IPS-18c (cell line): Measurements from ENCODE around the gene SIX4.
"Not testable (repeated sequence)": the region's sequence is repeated elsewhere in the genome, so short reads cannot be mapped to it uniquely, and the experiment has no call there.

ENCODE experiments used
- H3K4me3 ChIP-seq: 2 replicates; pipeline ENCODE4 v1.7.0; 2013; ENCODE audit warnings: low read depth, mild to moderate bottlenecking, low read length, moderate library complexity; ENCODE audit not compliant: insufficient read depth
- H3K9me3 ChIP-seq: one replicate; pipeline ENCODE4 v1.6.1; 2013; ENCODE audit warnings: mild to moderate bottlenecking, low read length, moderate library complexity; ENCODE audit not compliant: control insufficient read depth, insufficient read depth

SIX4 gene

DNA sequence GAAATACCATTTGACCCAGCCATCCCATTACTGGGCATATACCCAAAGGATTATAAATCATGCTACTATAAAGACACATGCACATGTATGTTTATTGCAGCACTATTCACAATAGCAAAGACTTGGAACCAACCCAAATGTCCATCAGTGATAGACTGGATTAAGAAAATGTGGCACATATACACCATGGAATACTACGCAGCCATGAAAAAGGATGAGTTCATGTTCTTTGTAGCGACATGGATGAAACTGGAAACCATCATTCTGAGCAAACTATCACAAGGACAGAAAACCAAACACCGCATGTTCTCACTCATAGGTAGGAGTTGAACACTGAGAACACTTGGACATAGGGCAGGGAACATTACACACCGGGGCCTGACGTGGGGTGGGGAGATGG lies 7.1 kb upstream of the SIX4 start:
- H3K4me3 ChIP-seq, H3K9me3 ChIP-seq: not testable (repeated sequence)

DNA sequence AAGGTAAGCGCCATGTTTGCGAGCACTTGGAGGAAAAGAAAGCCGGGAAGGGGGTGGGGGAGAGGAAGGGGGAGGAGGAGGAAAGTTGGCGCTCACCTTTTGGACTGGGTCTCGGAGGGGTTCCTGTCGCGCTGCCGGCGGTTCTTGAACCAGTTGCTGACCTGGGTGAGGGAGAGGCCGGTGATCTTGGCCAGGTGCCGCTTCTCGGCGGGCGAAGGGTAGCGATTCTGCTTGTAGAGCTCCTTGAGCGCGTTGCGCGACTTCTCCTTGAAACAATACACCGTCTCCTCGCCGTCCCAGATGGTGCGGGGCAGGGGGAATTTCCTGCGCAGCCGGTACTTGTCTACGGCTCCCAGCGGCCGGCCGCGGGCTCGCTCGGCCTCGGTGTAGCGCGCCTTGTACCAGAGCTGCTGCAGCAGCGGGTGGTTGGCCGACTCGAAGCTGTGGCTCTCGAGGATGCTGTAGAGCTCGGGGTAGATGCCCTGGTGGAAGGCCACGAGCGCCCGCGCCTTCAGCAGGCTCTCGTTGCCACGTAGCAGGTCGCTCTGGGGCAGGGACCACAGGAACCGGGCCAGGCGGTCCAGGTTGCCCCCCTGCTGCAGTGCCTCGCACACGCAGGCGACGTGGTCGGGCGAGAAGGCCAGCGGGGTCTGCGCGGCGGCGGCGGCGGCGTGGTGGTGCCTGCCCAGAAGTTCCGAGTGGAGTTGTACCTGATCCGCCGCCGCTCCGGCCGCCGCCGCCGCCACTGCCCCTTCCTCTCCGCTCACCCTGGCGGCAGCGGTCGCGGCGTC lies 840 bp downstream of the SIX4 start:
- H3K4me3 ChIP-seq = peak overlapping the region; percentile 94
- peaks cover 4% of the 10 kb centered on the region for H3K9me3 ChIP-seq

DNA sequence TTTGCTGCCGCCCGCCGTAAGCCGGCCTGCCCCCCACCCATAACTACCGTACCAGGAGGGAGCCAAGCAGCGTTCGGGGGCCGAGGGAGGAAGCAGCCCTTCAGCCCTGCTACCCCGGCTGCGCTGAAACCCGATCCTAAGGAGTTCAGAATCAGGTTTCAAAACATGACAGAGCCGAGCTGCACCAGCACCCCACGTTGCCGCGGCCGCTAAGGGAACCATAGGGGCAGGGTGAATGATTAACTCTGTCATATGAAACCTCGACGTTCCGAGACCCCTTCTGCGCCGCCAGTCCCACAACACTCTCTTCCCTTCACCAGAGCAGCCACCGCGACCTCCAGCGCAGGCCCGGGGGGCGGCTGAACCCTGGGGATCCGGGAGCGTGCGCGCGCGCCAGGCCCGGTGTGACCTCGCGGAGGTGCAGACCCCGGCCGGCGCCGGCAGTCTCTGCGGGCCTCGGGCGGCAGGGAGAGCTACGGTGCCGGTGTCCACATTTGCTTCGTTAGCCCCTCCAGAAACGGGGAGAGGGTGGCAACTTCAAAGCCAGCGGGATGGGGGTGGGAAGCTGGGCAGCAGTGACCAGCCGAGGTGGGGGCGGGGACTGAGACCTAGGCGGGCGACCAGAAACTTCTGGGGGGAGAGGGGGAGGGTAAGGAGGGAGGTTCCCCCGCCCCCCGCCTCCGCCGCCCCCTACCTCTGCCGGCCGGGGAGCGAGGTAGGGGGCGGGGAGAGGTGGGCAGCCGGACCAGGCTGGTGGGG lies 1.6 kb downstream of the SIX4 start:
- peaks cover 4% of the 10 kb centered on the region for H3K9me3 ChIP-seq
- peak overlapping the region; percentile 94 for H3K4me3 ChIP-seq

DNA sequence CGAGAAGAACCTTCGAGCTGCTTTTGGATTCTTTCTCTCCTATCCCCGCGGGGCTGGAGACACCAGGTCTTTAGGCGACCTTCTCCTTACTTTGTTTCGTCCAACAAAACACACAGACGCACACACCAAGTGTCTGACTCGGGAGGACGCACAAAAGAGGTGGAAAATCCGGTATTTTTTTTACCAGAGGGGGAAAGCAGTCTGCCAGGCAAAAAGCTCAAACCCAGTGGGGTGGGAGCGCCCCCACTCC lies 2.1 kb downstream of the SIX4 start:
- peak overlapping the region; percentile 94 for H3K4me3 ChIP-seq

DNA sequence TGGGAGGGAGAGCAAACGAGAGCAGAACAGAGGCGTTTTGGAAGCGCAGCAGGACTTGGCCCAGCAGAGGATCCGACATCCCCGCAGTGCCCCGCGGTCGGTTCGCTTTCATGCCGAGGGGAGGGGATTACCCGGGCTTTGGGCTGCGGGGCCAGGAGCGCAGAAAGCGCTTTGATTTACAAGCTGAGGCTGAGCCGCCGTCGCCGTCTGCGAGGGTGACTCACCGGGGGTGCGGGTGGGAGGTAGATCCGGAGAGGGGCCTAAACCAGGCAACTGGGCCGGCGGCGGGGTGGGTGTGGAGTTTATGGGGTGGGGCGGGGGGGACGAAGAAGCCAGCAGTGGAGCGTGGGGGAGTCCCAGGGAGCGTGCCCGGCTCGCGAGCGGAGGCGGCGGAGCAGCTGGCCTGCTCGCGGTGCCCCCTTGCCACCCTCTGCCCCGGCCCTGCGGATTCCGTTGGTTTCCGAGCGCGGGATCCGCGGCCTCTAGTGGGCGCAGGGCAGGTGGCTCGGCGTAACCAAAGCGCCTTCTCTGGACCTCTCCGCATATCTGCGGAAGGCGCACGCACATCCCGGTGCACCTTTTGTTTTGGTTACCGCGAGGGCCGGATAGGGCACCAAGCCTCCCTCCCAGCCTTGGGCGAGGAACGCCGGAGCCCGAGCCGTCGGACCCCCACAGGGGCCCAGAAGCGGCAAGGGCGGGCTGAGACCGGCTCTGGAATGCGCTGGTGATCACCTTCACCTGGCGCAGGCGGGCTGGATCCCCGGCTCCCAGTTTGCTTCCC lies 2.6 kb downstream of the SIX4 start:
- Histone ChIP-seq H3K4me3 (peak overlapping the region; percentile 94), H3K9me3 (peaks cover 4% of the 10 kb centered on the region)

More for the DNA sequence above, 2.1 kb downstream of the SIX4 start:
- H3K9me3 ChIP-seq = peaks cover 4% of the 10 kb centered on the region

DNA sequence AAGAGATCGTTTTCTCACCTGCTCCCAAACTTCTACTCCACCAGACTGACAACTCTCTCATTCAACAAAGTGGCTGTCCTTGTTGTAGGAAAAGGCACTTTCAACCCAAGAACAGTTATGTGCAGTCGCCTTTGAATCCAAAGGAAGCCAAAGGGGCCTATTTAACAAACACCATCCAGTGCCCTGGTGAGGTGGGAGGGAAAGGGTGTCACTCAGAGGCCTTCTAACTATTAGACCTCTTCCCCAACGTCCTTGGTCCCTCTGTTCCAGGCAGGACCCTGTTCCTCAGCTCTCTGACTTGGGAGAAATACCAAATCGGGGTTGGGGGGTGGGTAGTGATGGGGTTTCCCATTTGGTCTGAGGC lies 3.2 kb downstream of the SIX4 start:
- peak overlapping the region; percentile 94 for H3K4me3 ChIP-seq
- peaks cover 4% of the 10 kb centered on the region for H3K9me3 ChIP-seq

DNA sequence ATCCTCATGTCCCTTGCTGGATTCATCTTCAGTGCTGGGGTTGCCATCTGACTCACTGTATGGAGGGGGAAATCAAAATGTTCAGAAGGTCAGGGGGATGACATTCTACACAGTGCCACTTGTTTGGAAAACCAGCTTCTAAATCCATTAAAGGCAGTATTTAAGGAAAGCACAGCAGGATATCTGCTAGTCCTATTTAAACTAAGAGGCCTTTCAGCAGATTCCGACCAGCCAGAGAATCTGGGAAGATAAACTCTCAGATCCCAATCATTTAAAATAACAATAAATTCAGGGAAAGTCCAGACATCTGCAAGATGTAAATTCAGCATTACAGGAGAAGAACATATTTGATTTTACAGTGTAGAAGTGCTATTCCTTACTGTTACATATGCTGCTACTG lies 3.8 kb downstream of the SIX4 start:
- peaks cover 4% of the 10 kb centered on the region for H3K9me3 ChIP-seq
- peak overlapping the region; percentile 94; the same call in 1 of the 2 replicates for H3K4me3 ChIP-seq

DNA sequence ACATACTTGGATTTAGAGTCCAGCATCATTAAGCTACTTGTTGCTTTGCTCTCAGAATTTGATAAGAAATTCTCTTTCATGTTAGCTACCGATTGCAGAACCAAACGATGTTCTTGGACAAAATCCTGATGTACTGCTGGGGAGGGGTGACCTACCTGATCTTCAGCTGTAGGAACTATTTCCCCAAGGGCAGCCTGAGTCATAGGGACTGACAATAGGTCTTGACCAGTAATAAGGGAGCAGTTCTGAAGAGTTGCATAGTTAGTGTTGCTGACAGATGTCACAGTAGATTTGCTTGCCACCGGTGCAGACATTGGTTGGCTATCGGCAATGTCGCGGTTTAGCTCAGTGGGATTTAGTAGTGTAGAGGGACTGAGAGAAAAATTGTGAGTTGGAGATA lies 10.6 kb downstream of the SIX4 start:
- H3K4me3 ChIP-seq = no peak overlapping the region
- H3K9me3 ChIP-seq = no peaks in the 10 kb centered on the region

DNA sequence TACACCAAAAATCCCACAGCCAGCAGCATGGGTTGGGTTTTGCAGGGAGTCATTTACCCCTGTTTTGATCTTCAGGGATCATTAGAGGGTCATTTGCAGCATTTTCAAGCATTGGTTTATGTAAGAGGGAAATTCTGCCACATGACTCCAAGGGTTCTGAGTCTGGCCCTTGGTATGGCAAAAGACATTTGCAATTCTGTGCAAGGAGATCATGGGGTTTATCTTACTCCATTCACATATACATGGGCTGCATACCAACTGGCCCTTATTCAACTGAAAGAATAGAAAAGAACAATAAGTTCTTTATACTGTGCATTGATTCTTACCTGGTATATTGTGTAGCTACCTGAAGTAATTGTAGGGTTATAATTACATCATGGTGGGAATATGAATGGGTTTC lies 13.7 kb downstream of the SIX4 start:
- no peaks in the 10 kb centered on the region for H3K9me3 ChIP-seq

DNA sequence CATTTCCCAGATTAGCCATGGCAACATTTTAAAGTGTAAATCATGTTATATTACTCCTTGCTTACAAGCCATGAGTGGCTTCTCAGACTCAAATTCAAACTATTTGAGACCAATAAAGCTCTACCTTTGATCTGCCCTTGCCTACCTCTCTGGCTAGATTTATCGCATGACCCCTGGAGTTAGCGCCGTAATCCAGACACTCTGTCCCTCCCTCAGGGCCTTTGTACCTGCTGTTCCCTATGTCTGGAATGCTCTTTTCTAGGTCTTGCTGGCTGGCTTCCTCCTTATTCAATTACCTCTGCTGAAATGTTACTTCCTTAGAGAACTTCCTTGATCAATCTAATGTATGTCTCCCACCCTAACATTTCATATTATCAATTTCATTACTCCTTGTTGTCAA lies 16.3 kb downstream of the SIX4 start:
- Histone ChIP-seq H3K4me3 (no peak overlapping the region), H3K9me3 (no peaks in the 10 kb centered on the region)

More for the DNA sequence above, 13.7 kb downstream of the SIX4 start:
- no peak overlapping the region for H3K4me3 ChIP-seq

DNA sequence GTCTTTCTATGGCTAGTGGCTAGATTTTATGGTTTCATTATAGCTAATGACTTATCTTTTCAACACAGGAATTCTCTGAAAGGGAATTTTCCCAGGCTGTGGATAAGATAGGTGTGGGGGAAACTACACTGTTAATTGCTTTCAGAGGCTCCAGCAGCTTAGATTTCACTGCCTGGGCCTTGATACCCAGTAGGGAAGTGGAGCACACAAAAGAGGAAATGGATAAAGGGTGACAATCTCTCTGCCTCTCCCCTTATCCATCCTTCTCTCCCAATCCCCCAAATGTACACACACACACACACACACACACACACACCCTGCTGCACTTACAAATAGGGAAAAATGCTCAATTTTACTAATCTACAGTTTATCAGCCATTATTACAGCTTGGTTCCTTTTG lies 19.1 kb downstream of the SIX4 start:
- no peaks in the 10 kb centered on the region for H3K9me3 ChIP-seq
- no peak overlapping the region for H3K4me3 ChIP-seq

DNA sequence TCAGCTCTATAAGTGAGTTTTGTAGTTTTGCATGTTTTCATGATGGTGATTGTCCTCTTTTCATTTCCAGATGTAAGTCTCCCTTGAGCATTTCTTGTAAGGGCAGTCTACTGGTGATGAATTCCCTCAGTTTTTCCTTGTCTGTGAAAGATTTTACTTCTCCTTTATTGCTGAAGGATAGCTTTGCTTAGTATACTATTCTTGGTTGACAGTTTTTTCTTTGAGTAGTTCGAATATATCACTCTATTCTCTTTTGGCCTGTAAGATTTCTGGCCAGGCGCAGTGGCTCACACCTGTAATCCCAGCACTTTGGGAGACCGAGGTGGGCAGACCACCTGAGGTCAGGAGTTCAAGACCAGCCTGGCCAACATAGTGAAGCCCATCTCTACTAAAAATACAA lies 23.6 kb downstream of the SIX4 start:
- Histone ChIP-seq H3K4me3 (no peak overlapping the region), H3K9me3 (no peaks in the 10 kb centered on the region)

DNA sequence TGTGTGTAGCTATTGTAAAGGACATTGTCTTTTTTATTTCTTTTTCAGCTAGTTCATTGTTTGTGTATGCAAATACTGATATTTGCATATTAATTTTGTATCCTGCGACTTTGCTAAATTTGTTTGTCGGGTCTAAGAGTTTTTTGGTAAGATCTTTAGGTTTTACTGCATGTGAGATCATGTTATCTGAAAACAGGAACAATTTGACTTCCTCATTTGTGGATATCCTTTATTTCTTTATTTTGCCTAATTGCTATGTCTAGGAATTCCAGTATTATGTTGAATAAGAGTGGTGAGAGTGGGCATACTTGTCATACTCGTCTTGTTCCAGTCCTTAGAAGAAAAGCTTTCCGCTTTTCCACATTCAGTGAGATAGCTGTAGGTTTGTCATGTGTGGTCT lies 28.8 kb downstream of the SIX4 start:
- Histone ChIP-seq H3K9me3 (no peaks in the 10 kb centered on the region), H3K4me3 (no peak overlapping the region)

DNA sequence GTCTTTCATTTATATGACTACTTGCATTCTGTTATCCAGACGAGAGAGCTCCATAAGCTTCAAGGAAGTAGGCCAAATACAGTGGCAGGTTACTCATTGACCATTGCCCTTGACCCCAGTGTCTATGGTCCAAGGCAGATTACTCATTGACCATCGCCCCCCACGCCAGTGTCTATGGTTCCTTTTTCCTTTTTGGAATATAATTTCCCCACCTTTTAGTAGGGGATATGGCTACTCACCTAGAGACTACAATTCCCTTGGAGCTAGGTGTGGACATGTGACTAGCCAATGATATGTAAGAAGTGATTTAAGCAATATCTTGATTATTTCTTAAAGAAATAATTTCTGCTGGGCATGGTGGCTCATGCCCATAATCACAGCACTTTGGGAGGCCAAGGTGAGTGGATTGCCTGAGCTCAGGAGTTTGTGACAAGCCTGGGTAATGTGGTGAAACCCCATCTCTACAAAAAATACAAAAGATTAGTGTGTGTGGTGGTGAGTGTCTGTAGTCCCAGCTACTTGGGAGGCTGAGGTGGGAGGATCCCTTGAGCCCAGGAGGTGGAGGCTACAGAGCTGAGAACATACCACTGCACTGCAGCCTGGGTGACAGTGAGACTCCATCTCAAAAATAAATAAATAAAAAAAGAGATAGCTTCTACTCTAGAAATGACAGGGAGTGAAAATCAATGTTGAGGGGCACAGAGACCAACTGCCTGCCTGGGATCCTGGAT lies 32.6 kb downstream of the SIX4 start:
- no peak overlapping the region for H3K4me3 ChIP-seq
- no peaks in the 10 kb centered on the region for H3K9me3 ChIP-seq

DNA sequence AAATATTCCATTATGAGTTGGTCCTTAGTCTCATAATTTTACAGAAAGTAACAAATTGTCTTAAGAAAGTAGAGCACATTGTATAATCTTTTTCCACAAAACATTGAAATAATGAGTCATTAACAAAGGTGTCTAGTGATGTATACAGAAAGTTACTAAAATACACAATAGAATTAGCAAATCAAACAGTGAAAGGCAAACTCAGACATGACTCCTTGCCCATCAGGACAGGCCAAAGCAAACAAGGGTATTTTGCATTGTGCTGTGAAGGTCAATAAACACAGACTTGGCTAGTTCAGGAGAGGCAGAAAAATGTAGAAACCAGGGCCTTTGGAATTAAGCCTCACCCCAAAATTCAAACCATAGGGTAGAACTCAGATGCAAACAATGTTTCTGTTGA lies 37.3 kb downstream of the SIX4 start:
- Histone ChIP-seq H3K9me3 (no peaks in the 10 kb centered on the region), H3K4me3 (no peak overlapping the region)

DNA sequence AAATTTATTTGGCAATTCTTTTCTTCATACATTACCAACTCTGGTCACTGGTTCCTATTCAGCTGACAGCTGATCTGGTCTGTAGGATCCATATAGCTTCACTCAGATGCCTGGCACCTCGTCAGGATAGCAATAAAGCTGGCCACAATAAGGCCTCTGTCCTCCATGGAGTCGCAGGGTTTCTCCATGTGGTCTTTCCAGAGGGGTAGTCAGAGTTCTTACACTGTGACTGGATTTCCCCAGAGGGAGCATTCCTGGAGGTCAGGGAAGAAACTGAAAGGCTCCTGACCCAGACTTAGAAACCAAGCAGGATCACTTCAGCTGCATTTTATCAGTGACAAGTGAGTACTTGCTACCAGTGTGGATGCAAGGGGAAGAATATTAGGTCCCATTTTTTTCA lies 39.9 kb downstream of the SIX4 start:
- H3K4me3 ChIP-seq = no peak overlapping the region
- no peaks in the 10 kb centered on the region for H3K9me3 ChIP-seq

DNA sequence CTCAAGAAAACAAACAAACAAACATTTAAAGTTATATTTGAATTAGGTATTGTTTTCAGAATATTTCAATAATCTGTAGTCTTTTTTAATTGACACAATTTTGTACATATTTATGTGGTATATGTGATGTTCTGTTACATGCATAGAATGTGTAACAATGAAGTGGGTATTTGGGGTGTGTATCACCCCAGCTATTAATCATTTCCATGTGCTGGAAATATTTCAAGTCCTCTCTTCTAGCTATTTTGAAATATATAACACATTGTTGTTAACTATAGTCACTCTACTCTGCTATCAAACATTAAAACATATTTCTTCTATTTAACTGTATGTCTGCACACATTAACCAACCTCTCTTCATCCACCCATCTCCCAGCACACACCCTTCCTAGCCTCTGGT lies 42.9 kb downstream of the SIX4 start:
- Histone ChIP-seq H3K4me3 (no peak overlapping the region), H3K9me3 (no peaks in the 10 kb centered on the region)
